ENCODE measurements around the gene TMEM263.

GRCh38 chr12:106976668-106977067, 21.0 kb downstream of the TMEM263 start:
- TF ChIP-seq POLR2A (IDR thresholded peaks at IDR 0.05; ENCODE audit: low read depth, low read length) (no peak), POLR2AphosphoS5 (IDR thresholded peaks at IDR 0.05; ENCODE audit: low read depth, low read length) (no peak), TAF1 (IDR thresholded peaks at IDR 0.05; ENCODE audit: borderline replicate concordance, low read depth, low read length) (no peak)
